Mucosa of rectum (tissue), 2 donors: Measurements from ENCODE around the gene NPHS1.
"Not testable (repeated sequence)": the region's sequence is repeated elsewhere in the genome, so short reads cannot be mapped to it uniquely, and the experiment has no call there.

Source experiments
- H3K27ac ChIP-seq, 2 donors: one replicate each; pipeline ENCODE4 v1.7.0; 2013; ENCODE audit warnings: inconsistent platforms in 2 of 2, low read depth in 2 of 2, low read length in 2 of 2
- H3K27me3 ChIP-seq, 2 donors: one replicate each; pipeline ENCODE4 v1.7.0; 2013; ENCODE audit warnings: low read length in 2 of 2; ENCODE audit not compliant: control insufficient read depth in 2 of 2, insufficient read depth in 2 of 2
- H3K36me3 ChIP-seq, 2 donors: one replicate each; pipeline ENCODE4 v1.7.0; 2013; ENCODE audit warnings: low read length in 2 of 2; ENCODE audit not compliant: control insufficient read depth in 2 of 2, insufficient read depth in 2 of 2
- H3K4me1 ChIP-seq, 2 donors: one replicate each; pipeline ENCODE4 v1.7.0; 2013; ENCODE audit warnings: low read length in 2 of 2, mild to moderate bottlenecking in 1 of 2; ENCODE audit not compliant: control insufficient read depth in 2 of 2, insufficient read depth in 2 of 2
- H3K4me3 ChIP-seq, 2 donors: one replicate each; pipeline ENCODE4 v1.7.0; 2013; ENCODE audit warnings: low read length in 2 of 2
- H3K9ac ChIP-seq, 2 donors: one replicate each; pipeline ENCODE4 v1.7.0; 2013; ENCODE audit warnings: low read length in 2 of 2, low read depth in 1 of 2, mild to moderate bottlenecking in 1 of 2
- H3K9me3 ChIP-seq, 2 donors: one replicate each; pipeline ENCODE4 v1.7.0; 2013; ENCODE audit warnings: low read length in 2 of 2; ENCODE audit not compliant: control insufficient read depth in 2 of 2
- donor health status: healthy.
- donor health status: Normal muscosa, but diverticular disease.

Gene NPHS1

DNA sequence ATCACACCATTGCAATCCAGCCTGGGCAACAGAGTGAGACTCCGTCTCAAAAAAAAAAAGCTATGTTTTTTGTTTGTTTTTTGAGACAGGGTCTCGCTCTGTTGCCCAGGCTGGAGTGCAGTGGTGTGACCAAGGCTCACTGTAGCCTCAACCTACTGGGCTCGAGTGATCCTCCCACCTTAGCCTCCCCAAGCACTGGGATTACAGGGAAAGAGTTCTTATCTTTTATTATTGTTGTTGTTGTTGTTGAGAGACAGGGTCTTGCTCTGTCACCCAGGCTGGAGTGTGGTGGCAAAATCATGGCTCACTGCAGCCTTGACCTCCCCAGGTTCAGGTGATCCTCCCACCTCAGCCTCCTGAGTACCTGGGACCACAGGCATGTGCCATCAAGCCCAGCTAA is 39.5 kb upstream of the NPHS1 start:
- H3K27ac ChIP-seq, H3K9me3 ChIP-seq, H3K27me3 ChIP-seq, H3K9ac ChIP-seq, H3K4me3 ChIP-seq, H3K4me1 ChIP-seq: not testable (repeated sequence)
- H3K36me3 ChIP-seq, result peaks cover 23 to 58% of the 10 kb centered on the region in 2 donors

DNA sequence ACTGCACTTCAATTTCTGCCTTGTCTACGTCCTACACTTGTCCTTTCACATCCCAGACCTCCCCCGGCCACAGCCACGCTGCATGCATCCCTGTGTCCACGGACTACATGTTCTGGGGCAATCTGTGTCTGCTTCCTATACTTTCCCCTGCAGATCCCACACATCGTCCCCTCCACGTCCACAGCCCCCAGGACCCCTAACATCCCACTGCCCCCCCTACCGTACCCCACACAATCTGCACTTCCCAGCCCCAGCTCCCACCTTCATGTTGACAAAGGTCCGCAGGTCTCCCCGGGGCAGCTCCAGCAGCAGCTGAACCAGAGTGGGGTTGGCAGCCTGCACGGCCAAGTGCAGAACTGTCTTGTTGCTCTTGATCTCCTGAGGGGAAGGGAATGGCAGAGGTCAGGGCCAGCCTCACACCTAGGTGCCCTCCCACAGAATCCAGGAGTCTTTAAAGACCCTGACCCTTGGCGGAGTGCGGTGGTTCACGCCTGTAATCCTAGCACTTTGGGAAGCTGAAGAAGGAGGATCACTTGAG is 37.9 kb upstream of the NPHS1 start:
- Histone ChIP-seq H3K36me3 (peaks cover 16 to 45% of the 10 kb centered on the region in 2 donors), H3K27me3 (no peaks in the 10 kb centered on the region), H3K9me3 (no peaks in the 10 kb centered on the region), H3K4me3 (no peak overlapping the region), H3K4me1 (no peaks in the 10 kb centered on the region), H3K9ac (no peak overlapping the region), H3K27ac (no peak overlapping the region)

DNA sequence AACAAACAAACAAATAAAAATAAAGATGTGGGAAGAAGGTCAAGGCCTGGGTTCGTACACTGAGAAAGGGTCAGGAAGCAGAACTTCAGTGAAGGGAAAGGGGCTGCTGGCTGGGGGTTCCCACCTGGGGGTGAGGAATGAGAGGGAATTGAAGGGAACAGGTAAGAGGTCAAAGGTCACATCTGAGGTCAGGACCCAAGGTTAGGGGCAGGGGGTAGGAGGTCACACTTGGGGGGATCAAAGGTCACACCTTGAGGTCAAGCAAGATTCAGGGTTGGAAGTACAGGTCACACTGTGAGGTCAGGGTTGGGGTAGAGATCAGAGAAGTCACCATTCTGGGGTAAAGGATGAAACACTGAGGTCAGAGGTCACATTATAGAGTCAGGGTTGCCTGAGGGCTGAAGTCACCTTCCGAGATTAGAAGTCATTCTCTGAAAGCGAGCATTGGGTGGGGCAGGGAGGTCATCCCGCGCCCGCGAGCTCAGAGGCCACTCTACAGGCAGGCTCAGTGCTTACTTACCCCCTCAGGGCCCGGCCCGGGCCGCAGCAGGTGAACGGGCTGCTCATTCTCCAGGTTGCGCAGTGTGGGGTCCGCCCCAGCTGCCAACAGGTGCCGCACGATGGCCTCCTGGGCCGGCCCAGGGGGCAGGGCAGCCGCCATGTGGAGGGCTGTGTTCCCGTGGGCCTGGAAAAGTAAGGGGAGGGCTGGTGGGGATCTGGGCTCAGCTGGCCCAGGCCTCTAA is 37.2 kb upstream of the NPHS1 start:
- H3K4me3 ChIP-seq, result no peak overlapping the region
- H3K27ac ChIP-seq, result no peak overlapping the region
- H3K9ac ChIP-seq, result no peak overlapping the region
- H3K36me3 ChIP-seq, result peaks cover 16 to 42% of the 10 kb centered on the region in 2 donors
- no peaks in the 10 kb centered on the region for H3K4me1 ChIP-seq
- H3K27me3 ChIP-seq, result no peaks in the 10 kb centered on the region
- H3K9me3 ChIP-seq, result no peaks in the 10 kb centered on the region

DNA sequence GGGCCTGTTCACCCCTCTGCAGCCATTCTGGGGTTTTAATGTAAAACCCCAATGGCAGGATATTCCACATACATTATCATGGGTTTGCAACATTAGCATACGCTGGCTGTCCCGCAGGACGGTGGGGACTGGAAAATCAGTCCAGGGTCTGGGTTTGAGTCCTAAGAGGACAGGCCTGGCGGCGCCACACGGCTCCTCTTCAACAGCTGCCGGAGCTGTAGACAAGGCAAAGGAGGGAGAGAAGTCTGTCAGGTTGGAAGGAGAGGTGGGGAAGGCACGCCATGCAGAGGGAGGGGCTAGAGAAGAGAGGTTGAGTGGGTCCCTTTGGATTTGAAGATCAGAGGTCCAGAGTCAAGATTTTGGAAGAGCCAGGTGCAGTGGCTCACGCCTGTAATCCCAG is 36.1 kb upstream of the NPHS1 start:
- no peaks in the 10 kb centered on the region for H3K9me3 ChIP-seq
- no peak overlapping the region for H3K4me3 ChIP-seq
- no peak overlapping the region for H3K27ac ChIP-seq
- H3K36me3 ChIP-seq, result peaks cover 16 to 37% of the 10 kb centered on the region in 2 donors
- H3K27me3 ChIP-seq, result no peaks in the 10 kb centered on the region
- H3K4me1 ChIP-seq, result no peaks in the 10 kb centered on the region
- no peak overlapping the region for H3K9ac ChIP-seq

DNA sequence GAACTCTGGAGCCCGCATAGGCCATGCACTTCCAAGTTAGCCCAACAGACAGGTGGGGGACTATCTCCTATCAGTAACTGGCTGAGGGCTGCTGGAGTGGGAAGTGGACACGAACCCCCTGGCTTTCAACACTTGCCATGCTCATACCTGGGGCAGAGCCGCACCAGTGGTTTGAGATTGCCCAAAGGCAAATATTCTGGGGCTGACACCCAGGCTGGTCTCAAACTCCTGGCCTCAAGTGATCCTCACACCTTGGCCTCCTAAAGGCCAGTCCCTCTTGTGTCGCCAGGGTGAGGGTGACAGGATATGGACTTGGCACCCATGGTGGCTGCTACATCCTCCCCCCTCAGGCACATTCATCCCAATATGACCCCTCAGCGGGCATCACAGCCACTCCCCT is 34.9 kb upstream of the NPHS1 start:
- peaks cover 13 to 33% of the 10 kb centered on the region in 2 donors for H3K36me3 ChIP-seq
- H3K27me3 ChIP-seq, result no peaks in the 10 kb centered on the region
- no peaks in the 10 kb centered on the region for H3K9me3 ChIP-seq
- H3K9ac ChIP-seq, result no peak overlapping the region
- H3K4me1 ChIP-seq, result no peaks in the 10 kb centered on the region
- H3K27ac ChIP-seq, result no peak overlapping the region
- no peak overlapping the region for H3K4me3 ChIP-seq

DNA sequence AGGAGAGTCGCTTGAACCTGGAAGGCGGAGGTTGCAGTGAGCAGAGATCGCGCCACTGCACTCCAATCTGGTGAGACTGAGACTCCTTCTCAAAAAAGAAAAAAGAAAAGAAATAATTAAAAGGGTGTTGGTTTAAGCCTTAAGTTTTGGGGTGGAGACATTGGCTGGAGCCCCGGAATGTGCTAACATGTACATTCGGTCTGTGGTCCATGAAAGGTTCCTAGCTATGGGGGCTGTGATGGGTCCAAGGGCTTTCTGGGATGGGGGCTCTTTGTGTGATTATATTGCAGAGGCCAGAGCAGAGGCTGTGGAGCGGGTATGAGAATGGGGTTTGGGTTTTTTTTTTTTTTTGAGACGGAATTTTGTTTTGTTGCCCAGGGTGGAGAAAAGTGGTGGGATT is 33.6 kb upstream of the NPHS1 start:
- no peaks in the 10 kb centered on the region for H3K9me3 ChIP-seq
- H3K4me1 ChIP-seq, result no peaks in the 10 kb centered on the region
- peaks cover 11 to 30% of the 10 kb centered on the region in 2 donors for H3K36me3 ChIP-seq
- H3K27ac ChIP-seq, result no peak overlapping the region
- no peak overlapping the region for H3K9ac ChIP-seq
- H3K4me3 ChIP-seq, result no peak overlapping the region
- no peaks in the 10 kb centered on the region for H3K27me3 ChIP-seq

DNA sequence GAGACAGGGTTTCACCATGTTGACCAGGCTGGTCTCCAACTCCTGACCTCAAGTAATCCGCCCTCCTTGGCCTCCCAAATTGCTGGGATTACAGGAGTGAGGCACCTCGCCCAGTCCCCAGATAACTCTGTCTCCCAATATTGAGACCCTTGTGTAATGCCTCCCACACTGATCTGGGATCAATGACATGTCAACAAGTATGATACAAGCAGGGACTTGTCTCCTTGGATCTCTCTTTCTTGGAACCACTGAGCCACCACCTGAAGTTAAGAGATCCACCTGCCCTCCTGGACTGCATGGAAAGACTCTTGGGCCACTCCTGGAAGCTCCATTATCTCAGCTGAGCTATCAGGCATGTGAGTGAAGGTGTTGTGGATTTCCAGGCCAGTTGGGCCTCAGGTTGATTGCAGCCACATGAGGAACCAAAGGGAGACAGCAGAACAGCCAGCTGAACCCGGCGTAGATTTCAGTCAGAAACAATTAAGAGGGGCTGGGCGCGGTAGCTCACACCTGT is 33.0 kb upstream of the NPHS1 start:
- no peak overlapping the region for H3K4me3 ChIP-seq
- no peak overlapping the region for H3K27ac ChIP-seq
- peaks cover 8 to 24% of the 10 kb centered on the region in 2 donors for H3K36me3 ChIP-seq
- no peak overlapping the region for H3K9ac ChIP-seq
- H3K4me1 ChIP-seq, result no peaks in the 10 kb centered on the region
- no peaks in the 10 kb centered on the region for H3K9me3 ChIP-seq
- H3K27me3 ChIP-seq, result no peaks in the 10 kb centered on the region

DNA sequence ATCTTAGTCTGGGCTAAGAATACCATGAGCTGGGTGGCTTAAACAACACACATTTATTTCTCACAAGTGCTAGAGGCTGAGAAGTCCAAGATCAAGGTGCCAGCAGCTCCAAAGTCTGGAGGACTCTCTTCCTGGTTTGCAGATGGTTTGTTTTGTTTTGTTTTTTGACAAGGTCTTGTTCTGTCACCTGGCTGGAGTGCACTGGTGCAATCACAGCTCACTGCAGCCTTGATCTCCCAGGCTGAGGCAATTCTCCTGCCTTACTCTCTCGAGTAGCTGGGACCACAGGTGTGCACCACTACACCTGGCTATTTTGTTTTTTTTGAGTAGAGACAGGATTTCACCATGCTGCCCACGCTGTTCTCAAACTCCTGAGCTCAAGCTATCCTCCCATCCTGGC is 31.6 kb upstream of the NPHS1 start:
- Histone ChIP-seq H3K36me3 (peaks cover 0 to 11% of the 10 kb centered on the region in 2 donors), H3K4me1 (peaks cover 0 to 2% of the 10 kb centered on the region in 2 donors), H3K9me3 (no peaks in the 10 kb centered on the region), H3K27ac (no peak overlapping the region), H3K4me3 (no peak overlapping the region), H3K9ac (no peak overlapping the region), H3K27me3 (peaks cover 3 to 4% of the 10 kb centered on the region in 2 donors)

DNA sequence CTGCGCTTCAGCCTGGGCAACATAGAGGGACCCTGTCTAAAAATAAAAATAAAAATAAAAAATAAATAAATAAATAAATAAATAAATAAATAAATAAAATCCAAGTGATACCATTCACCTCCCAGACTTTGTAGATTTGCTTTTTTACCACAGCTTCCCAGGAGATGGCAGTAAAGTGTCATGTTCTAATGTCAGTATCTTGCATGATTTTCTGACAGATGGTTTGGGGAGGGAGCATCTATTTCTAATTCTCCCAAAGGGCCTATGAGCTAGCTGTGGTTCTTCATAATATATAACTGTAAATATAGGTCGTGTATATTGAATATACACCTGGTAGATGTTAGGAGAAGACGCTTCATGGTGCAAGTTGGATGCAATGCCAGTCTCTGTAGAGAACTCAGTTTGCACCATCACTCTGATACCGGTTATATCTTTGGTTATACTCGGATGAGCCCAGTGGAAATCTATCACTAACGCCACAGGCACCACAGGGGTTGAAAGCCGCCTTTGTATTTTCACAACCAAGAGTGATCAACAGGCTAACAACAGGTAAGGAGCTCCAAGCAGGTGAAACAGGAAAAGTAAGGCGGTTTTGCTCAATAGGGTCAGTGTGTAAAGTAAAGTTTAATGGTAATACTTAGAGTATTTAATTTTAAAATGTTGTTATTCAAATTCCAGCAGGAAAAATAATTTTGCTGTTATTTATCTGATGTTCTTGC is 30.0 kb upstream of the NPHS1 start:
- peaks cover 0 to 2% of the 10 kb centered on the region in 2 donors for H3K4me1 ChIP-seq
- peaks cover 7 to 9% of the 10 kb centered on the region in 2 donors for H3K27me3 ChIP-seq
- H3K9ac ChIP-seq, result no peak overlapping the region
- H3K36me3 ChIP-seq, result no peaks in the 10 kb centered on the region
- no peak overlapping the region for H3K27ac ChIP-seq
- H3K9me3 ChIP-seq, result no peaks in the 10 kb centered on the region
- H3K4me3 ChIP-seq, result no peak overlapping the region

DNA sequence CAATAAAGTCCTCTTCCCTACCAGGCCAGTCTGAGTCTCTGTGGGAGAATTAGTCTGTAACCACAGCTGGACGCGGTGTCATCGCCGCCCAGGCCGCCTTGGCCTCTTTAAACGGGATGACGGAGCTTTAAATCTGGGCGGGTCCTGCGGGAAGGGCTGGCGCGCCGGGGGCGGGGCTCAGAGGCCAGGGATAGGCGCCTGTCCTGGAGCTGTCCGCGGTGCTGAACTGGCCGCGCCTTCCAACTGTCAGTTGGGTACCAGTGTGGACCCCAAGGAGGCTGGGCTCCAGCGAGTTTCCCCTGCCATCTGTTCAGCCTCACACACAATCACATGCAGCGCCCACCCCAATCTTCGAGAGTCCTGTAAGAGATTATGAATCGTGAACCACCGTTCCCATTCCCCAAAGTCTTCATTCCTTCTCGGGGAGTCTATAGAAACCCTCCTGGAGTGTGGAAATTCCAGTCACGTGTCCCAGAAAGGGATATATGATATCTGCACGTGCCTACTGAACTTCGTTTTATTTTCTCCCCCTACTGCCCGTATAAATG is 27.5 kb upstream of the NPHS1 start:
- no peak overlapping the region for H3K27ac ChIP-seq
- no peaks in the 10 kb centered on the region for H3K36me3 ChIP-seq
- H3K27me3 ChIP-seq, result peaks cover 7 to 9% of the 10 kb centered on the region in 2 donors
- no peak overlapping the region for H3K9ac ChIP-seq
- H3K9me3 ChIP-seq, result no peaks in the 10 kb centered on the region
- peaks cover 0 to 2% of the 10 kb centered on the region in 2 donors for H3K4me1 ChIP-seq
- no peak overlapping the region for H3K4me3 ChIP-seq
